MCF 10A (cell line): ENCODE measurements around the gene RPRD2. TPM values are rescaled to one million over a fixed set of nuclear protein-coding genes. Genes with fewer than 3 reads are reported as not detected.

Experiments
- BruUV-seq: library from RNA; stranded (reverse); fragments of 400-500 nt; replicated peaks from 2 replicates; lab custom pipeline; 2021; lab: Mats Ljungman, UMichigan
- CTCF ChIA-PET: fragments of 300-600 bp; sonication (Branson Sonifier 250); formaldehyde crosslinking; extraction: SDS; loops from one replicate; lab custom pipeline; 2021; ENCODE audit warnings: antibody characterized with exemption, inconsistent platforms; lab: Yijun Ruan, JAX
- POLR2A ChIA-PET: fragments of 300-600, 350-650 bp; sonication (Branson Sonifier 250); formaldehyde crosslinking; extraction: SDS; loops from one replicate; lab custom pipeline; 2020; ENCODE audit warnings: antibody characterized with exemption, inconsistent platforms; lab: Yijun Ruan, JAX
- DNase-seq: peaks from one replicate; pipeline ENCODE4 v3.0.0-alpha.2; 2018; ENCODE audit not compliant: unreplicated experiment
- H3K27ac Mint-ChIP-seq: one replicate; pipeline ENCODE4 v1.8.0; 2022; ENCODE audit warnings: mild to moderate bottlenecking, low read depth, mixed read lengths; ENCODE audit not compliant: unreplicated experiment
- H3K27me3 Mint-ChIP-seq: one replicate; pipeline ENCODE4 v1.8.0; 2022; ENCODE audit warnings: mixed read lengths; ENCODE audit not compliant: insufficient read depth, unreplicated experiment
- H3K36me3 Mint-ChIP-seq: one replicate; pipeline ENCODE4 v1.8.0; 2022; ENCODE audit warnings: mild to moderate bottlenecking, moderate library complexity, mixed read lengths; ENCODE audit not compliant: insufficient read depth, unreplicated experiment
- H3K4me1 Mint-ChIP-seq: one replicate; pipeline ENCODE4 v1.8.0; 2022; ENCODE audit warnings: mixed read lengths; ENCODE audit not compliant: insufficient read depth, unreplicated experiment
- H3K4me3 Mint-ChIP-seq: one replicate; pipeline ENCODE4 v1.8.0; 2022; ENCODE audit warnings: mild to moderate bottlenecking, moderate library complexity, mixed read lengths; ENCODE audit not compliant: unreplicated experiment
- H3K9me3 Mint-ChIP-seq: one replicate; pipeline ENCODE4 v1.8.0; 2022; ENCODE audit warnings: mixed read lengths; ENCODE audit not compliant: unreplicated experiment
- CTCF ChIP-seq: fragments of 200-600 bp; IDR thresholded peaks from one replicate; pipeline ENCODE4 v1.8.0; 2022; ENCODE audit warnings: antibody characterized with exemption, mild to moderate bottlenecking; ENCODE audit not compliant: unreplicated experiment
- intact Hi-C: fragments of 100-400 bp; cut with micrococcal nuclease; formaldehyde crosslinking; loops from 2 replicates; pipeline ENCODE4 v1.14.1; 2022
- total RNA-seq: library from RNA; stranded (reverse); gene quantifications from 2 replicates; pipeline ENCODE4 v1.2.3, GENCODE V29; 2022

The RPRD2 gene
- total RNA-seq, 1 experiment from 2014 or later, result 35.2 TPM

GRCh38 chr1:150479927-150480352, 116.0 kb downstream of the RPRD2 start:
- H3K4me1 Mint-ChIP-seq, result peaks cover 10% of the 10 kb centered on the region
- H3K27me3 Mint-ChIP-seq, result no peaks in the 10 kb centered on the region
- no peak for TF ChIP-seq CTCF
- H3K36me3 Mint-ChIP-seq, result no peaks in the 10 kb centered on the region
- no peak overlapping the region for H3K27ac Mint-ChIP-seq
- ChIA-PET POLR2A (interaction anchor here (0.6 to 1.2 kb wide), 3 partner anchors 19 to 36 kb away, joined by 3 read pairs; partner anchors contain the start of gene FALEC), CTCF (interaction anchor here (0.6 to 1.6 kb wide), 2 partner anchors 224 to 552 kb away, joined by 3 to 4 read pairs; no protein-coding TSS in a partner anchor)
- intact Hi-C loops, result loop anchor here (5.0 to 10.0 kb wide), 2 partner anchors 37 to 335 kb away; partner anchors contain the start of gene FALEC
- no TSS peak for BruUV-seq
- no peaks in the 10 kb centered on the region for H3K9me3 Mint-ChIP-seq
- DNase-seq, result peak; percentile 35
- H3K4me3 Mint-ChIP-seq, result no peak overlapping the region

DNA sequence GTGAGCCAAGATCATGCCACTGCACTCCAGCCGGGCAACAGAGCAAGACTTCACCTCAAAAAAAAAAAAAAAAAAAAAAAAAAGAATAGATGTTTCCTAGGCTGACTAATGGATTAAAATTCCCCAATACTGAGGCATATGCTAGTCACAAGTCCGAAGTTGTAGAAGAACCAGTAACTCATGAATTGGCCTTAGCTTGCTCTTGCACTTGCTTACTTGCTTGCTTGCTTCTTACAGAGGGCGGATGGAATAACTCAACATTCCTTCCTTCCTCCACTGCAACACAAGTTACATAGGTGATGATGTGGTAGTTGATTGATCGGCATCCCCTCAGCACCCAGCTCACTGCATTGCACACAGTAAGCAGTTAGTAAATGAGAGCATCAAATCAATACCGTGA, 120.5 kb downstream of the RPRD2 start:
- TF ChIP-seq CTCF, result no peak
- Mint-ChIP-seq H3K4me3 (no peak overlapping the region), H3K4me1 (peaks cover 14% of the 10 kb centered on the region), H3K27ac (no peak overlapping the region), H3K9me3 (no peaks in the 10 kb centered on the region), H3K27me3 (no peaks in the 10 kb centered on the region), H3K36me3 (peaks cover 7% of the 10 kb centered on the region)
- CTCF ChIA-PET, result interaction anchor here (0.6 to 1.8 kb wide), 6 partner anchors 25 to 399 kb away, joined by 3 to 5 read pairs (median 3); no protein-coding TSS in a partner anchor
- DNase-seq, result no peak
- no TSS peak for BruUV-seq
- intact Hi-C loops, result loop anchor here (2.0 to 10.0 kb wide), 3 partner anchors 33 to 330 kb away; partner anchors contain the start of genes ADAMTSL4 and FALEC
- POLR2A ChIA-PET, result interaction anchor here (0.5 to 4.6 kb wide), 6 partner anchors 14 to 524 kb away, joined by 3 to 32 read pairs (median 4); partner anchors contain the start of genes ADAMTSL4, FALEC and PRUNE1

DNA sequence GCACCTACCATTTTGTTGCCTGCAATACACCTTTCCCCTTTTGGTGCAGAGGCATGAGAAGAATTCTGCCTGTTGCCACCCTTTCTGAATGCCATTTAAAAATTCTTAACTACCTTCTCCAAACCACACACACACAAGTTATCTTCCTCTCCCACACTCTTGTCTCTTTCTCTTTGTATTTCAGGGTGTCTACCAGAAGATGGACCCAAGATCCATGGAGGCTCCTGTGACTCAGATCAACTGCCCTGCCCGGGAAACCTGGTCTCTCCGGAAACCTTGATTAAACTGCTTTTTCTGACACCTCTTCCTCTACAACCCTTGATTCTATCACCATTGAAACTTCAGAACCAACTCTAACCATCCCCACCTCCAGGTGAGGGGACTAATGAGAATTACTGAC, 120.9 kb downstream of the RPRD2 start:
- Mint-ChIP-seq H3K4me1 (peaks cover 14% of the 10 kb centered on the region), H3K4me3 (no peak overlapping the region), H3K27me3 (no peaks in the 10 kb centered on the region), H3K36me3 (peaks cover 11% of the 10 kb centered on the region), H3K27ac (no peak overlapping the region), H3K9me3 (no peaks in the 10 kb centered on the region)
- ChIA-PET CTCF (interaction anchor here (0.6 to 1.8 kb wide), 5 partner anchors 47 to 399 kb away, joined by 3 to 5 read pairs (median 3); no protein-coding TSS in a partner anchor), POLR2A (interaction anchor here (1.2 to 4.6 kb wide), 4 partner anchors 14 to 120 kb away, joined by 3 to 32 read pairs (median 11); partner anchors contain the start of genes ADAMTSL4, FALEC and RPRD2)
- peak; percentile 66 for DNase-seq
- TF ChIP-seq CTCF, result peak; percentile 49
- intact Hi-C loops, result loop anchor here (1.0 to 10.0 kb wide), 5 partner anchors 32 to 330 kb away; partner anchors contain the start of genes ADAMTSL4 and FALEC
- BruUV-seq, result no TSS peak
